ENCODE data around the gene PRR33.

GRCh38 chr11:1861435-1862411, 30.0 kb downstream of the PRR33 start:
- TF ChIP-seq CTCF (conservative IDR thresholded peaks at IDR 0.05; ENCODE audit: low read depth, low read length), result no peak
- no peak for TF ChIP-seq EZH2 (IDR thresholded peaks at IDR 0.05; ENCODE audit: low read length, unreplicated experiment)
